Activated naive CD4-positive, alpha-beta T cell treated with anti-CD3 and anti-CD28 coated beads for 36 hours (primary cell): Measurements from ENCODE around the gene ZNF343. TPM values are rescaled to one million over a fixed set of nuclear protein-coding genes. Genes with fewer than 3 reads are reported as not detected.
A peak's percentile ranks its signal among the peaks of the same experiment; 100 is the strongest.
"Not testable (repeated sequence)": the region's sequence is repeated elsewhere in the genome, so short reads cannot be mapped to it uniquely, and the experiment has no call there.

Experiments
- CTCF ChIA-PET: fragments of 350-600 bp; sonication (Branson Sonifier 250); formaldehyde crosslinking; loops from one replicate; lab custom pipeline; 2021; ENCODE audit warnings: antibody characterized with exemption; lab: Charles Lee
- DNase-seq: peaks from one replicate; pipeline ENCODE4 v3.0.0-alpha.2; 2020
- H3K27ac Mint-ChIP-seq: one replicate; pipeline ENCODE4 v1.8.0; 2021; ENCODE audit warnings: mild to moderate bottlenecking, mixed read lengths
- H3K27me3 Mint-ChIP-seq: one replicate; pipeline ENCODE4 v1.8.0; 2021; ENCODE audit warnings: low read depth, mixed read lengths
- H3K36me3 Mint-ChIP-seq: one replicate; pipeline ENCODE4 v1.8.0; 2021; ENCODE audit warnings: low read depth, mixed read lengths
- H3K4me1 Mint-ChIP-seq: one replicate; pipeline ENCODE4 v1.8.0; 2021; ENCODE audit warnings: low read depth, mixed read lengths
- H3K4me3 Mint-ChIP-seq: one replicate; pipeline ENCODE4 v1.8.0; 2021; ENCODE audit warnings: mild to moderate bottlenecking, moderate library complexity, mixed read lengths
- H3K9me3 Mint-ChIP-seq: one replicate; pipeline ENCODE4 v1.8.0; 2021; ENCODE audit warnings: mixed read lengths
- intact Hi-C: fragments of 100-400 bp; cut with micrococcal nuclease; formaldehyde crosslinking; loops from one replicate; pipeline ENCODE4 v1.15.1; 2023
- total RNA-seq, 2 experiments: library from RNA; stranded (reverse); gene quantifications; one replicate each; pipeline ENCODE4 v1.2.3, GENCODE V29; 2021

Gene ZNF343
- total RNA-seq, 2 experiments from 2014 or later: 5.3 to 5.7 TPM

DNA sequence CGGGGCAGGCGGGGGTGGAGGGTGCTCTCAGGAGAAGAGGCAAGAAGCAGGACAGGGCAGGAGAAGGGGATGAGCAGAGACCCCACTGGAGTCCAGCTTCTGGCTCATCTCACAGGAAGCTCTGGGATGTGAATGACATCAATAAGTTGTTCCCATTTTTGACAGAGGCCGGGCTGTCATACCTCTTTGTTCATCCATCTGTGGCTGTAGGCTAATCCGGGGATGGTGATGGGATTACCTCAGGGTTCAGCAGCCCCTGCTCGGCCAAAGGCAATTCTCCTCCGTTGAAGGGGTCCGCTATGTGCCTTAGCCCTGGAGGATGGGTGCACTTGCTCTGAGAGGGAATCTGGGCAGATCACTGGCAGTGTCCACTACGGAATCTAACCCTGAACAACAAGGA is 24.4 kb upstream of the ZNF343 start:
- intact Hi-C loops: no loop called here
- H3K36me3 Mint-ChIP-seq: no peaks in the 10 kb centered on the region
- no peak overlapping the region for H3K4me3 Mint-ChIP-seq
- H3K9me3 Mint-ChIP-seq: no peaks in the 10 kb centered on the region
- no peak for DNase-seq
- peaks cover 6% of the 10 kb centered on the region for H3K4me1 Mint-ChIP-seq
- peaks cover 5% of the 10 kb centered on the region for H3K27me3 Mint-ChIP-seq
- H3K27ac Mint-ChIP-seq: no peak overlapping the region
- CTCF ChIA-PET: no interaction called here

DNA sequence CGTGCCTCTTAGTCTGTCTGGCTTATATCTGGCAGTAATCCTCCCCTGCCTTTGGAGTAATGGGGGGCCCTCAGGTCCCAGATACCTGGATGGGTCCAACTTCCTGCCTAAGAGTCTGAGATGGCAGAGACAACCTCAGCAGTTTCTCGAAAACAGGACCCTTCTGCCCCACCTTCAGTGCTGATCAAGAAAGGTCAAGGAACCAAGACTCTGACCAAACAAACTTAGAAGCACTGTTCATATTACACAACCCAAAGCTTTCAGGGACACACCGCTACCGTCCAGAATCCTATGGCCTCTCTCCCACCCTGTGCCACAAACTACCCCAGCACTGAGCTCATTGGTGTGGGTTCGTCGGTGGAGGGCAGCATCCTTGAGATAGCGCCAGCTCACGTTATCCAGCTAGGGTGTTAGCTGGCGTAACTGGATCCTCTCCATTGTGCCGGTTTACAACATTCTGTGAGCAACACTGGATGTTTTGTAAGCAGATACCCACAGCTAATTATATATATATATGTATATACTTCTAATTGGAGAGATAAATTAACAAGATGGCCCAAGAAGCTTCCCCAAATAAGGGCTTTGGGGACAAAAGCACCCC is 20.1 kb upstream of the ZNF343 start:
- Mint-ChIP-seq H3K27ac (no peak overlapping the region), H3K27me3 (no peaks in the 10 kb centered on the region), H3K9me3 (no peaks in the 10 kb centered on the region), H3K4me1 (peaks cover 11% of the 10 kb centered on the region), H3K36me3 (no peaks in the 10 kb centered on the region), H3K4me3 (no peak overlapping the region)
- CTCF ChIA-PET: interaction anchor here (0.8 to 2.3 kb wide), 4 partner anchors 8 to 472 kb away, joined by 3 to 8 read pairs (median 4); no protein-coding TSS in a partner anchor
- intact Hi-C loops: no loop called here
- no peak for DNase-seq

DNA sequence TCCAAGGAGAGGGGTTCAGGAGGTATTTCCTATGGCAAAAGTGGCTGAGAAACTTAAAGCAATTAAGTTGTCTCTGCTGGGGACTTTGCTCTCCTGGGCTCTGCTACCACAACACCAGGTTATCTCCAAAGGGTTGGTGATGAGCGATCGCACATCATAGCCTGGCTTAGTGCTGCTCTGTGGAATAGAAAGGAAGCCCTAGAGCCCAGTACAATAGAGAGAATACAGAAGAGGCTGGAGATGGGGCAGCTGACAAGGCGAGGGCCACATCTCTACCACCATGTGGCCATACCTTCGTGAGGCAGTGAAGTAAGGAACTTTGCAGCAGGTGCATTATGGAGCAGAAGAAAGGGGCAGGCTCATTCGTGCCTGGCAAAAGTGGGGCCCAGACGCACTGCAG is 19.0 kb upstream of the ZNF343 start:
- H3K9me3 Mint-ChIP-seq: no peaks in the 10 kb centered on the region
- H3K27ac Mint-ChIP-seq: no peak overlapping the region
- H3K36me3 Mint-ChIP-seq: no peaks in the 10 kb centered on the region
- intact Hi-C loops: no loop called here
- peaks cover 11% of the 10 kb centered on the region for H3K4me1 Mint-ChIP-seq
- no peak overlapping the region for H3K4me3 Mint-ChIP-seq
- CTCF ChIA-PET: no interaction called here
- H3K27me3 Mint-ChIP-seq: no peaks in the 10 kb centered on the region
- DNase-seq: no peak

DNA sequence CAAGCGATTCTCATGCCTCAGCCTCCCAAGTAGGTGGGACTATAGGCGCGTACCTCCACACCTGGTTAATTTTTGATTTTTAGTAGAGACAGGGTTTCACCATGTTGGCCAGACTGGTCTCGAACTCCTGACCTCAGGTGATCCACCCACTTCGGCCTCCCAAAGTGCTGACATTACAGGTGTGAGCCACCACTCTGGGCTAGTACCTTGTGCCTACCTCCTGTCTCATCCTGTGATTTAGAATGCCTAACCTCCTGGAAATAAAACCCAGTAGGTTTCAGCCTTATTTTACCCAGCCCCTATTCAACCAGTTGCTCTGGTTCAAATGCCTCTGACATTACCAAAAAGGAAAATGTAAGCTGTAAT is 17.5 kb upstream of the ZNF343 start:
- intact Hi-C loops, H3K36me3 Mint-ChIP-seq, H3K27ac Mint-ChIP-seq, H3K4me3 Mint-ChIP-seq, DNase-seq, H3K27me3 Mint-ChIP-seq, CTCF ChIA-PET, H3K9me3 Mint-ChIP-seq: not testable (repeated sequence)
- peaks cover 11% of the 10 kb centered on the region for H3K4me1 Mint-ChIP-seq

DNA sequence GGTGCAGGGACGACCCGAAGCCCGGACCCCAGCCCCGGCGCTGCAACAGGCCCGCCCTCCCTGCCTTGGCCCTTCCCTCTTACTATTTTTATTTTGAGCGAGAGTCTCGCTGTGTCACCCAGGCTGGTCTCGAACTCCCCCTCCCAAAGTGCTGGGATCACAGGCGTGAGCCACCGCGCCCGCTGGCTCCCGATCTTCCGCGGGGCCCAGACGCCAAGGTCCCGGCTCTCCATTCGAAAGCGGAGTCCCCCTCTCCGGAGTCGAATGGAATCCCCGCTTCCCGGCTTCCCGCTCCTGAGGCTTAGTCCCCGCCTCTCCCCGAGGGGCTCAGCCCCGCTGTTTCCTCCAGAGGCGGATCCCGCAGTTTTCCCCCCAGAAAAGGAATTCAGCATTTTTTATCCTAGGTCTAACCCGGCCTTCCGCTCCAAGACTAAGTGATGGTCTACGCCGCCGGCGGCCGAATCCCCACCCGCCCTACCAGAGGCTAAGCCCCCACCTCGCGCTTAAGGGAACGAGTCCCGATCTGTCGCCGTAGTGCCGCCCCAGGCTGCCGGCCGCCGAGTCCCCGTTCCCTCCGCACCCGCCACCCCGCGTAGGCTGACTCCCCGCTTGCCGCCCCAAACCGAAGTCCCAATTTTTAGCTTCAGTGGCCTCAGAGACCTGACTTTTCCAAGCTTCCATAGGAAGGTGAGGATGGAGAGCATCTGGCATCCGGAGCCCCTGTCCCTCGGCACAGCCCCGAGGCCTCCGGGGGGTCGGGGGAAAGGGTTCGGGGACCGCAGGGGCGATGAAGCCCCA is 16.2 kb upstream of the ZNF343 start:
- Mint-ChIP-seq H3K27ac (peak overlapping the region; percentile 82), H3K36me3 (no peaks in the 10 kb centered on the region), H3K4me1 (peaks cover 6% of the 10 kb centered on the region), H3K9me3 (no peaks in the 10 kb centered on the region), H3K4me3 (peak overlapping the region; percentile 86), H3K27me3 (no peaks in the 10 kb centered on the region)
- intact Hi-C loops: loop anchor here (1.0 kb wide), 2 partner anchors 55 to 123 kb away; partner anchors contain the start of gene SNRPB
- peak; percentile 41 for DNase-seq
- CTCF ChIA-PET: interaction anchor here (0.8 to 6.1 kb wide), 6 partner anchors 14 to 143 kb away, joined by 3 to 74 read pairs (median 4); partner anchors contain the start of genes SNRPB and ZNF343

DNA sequence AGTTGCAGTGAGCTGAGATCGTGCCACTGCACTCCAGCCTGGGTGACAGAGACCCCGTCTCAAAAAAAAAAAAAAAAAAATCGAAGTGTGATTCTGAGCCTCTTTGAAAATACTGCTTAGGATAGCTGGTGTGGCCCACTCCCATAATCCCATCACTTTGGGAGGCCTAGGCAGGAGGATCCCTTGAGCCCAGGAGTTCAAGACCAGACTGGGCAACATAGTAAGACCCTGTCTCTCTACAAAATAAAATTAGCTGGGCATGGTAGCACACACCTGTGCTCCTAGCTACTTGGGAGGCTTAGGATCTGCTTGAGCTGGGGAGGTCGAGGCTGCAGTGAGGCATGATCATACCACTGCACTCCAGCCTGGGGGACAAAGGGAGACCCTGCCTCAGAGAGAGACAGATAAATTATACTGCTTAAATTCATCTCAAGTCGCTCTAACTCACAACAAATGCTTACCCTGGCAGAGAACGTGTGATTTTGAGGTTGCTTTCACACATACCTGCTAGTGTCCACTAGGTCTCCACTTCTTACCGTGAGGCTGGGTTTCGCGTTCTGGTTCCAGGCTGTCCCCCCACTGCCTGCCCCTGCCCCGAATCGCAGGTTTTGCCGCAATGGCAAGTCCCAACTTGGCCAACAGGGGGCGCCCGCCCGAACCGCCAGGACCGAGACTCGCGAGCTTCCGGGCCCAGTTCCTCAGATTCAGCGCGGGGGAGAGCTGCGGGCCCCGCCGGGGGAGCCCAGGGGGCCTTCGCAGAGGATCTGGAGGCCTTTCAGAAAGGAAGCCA is 15.4 kb upstream of the ZNF343 start:
- Mint-ChIP-seq H3K4me3 (peak overlapping the region; percentile 86), H3K9me3 (no peaks in the 10 kb centered on the region), H3K27ac (no peak overlapping the region), H3K4me1 (peaks cover 5% of the 10 kb centered on the region), H3K27me3 (no peaks in the 10 kb centered on the region), H3K36me3 (no peaks in the 10 kb centered on the region)
- CTCF ChIA-PET: interaction anchor here (0.6 to 6.1 kb wide), 10 partner anchors 13 to 622 kb away, joined by 3 to 74 read pairs (median 4); partner anchors contain the start of genes SNRPB and ZNF343
- intact Hi-C loops: loop anchor here (1.0 kb wide), 2 partner anchors 54 to 124 kb away; partner anchors contain the start of gene SNRPB
- DNase-seq: peak; percentile 94

DNA sequence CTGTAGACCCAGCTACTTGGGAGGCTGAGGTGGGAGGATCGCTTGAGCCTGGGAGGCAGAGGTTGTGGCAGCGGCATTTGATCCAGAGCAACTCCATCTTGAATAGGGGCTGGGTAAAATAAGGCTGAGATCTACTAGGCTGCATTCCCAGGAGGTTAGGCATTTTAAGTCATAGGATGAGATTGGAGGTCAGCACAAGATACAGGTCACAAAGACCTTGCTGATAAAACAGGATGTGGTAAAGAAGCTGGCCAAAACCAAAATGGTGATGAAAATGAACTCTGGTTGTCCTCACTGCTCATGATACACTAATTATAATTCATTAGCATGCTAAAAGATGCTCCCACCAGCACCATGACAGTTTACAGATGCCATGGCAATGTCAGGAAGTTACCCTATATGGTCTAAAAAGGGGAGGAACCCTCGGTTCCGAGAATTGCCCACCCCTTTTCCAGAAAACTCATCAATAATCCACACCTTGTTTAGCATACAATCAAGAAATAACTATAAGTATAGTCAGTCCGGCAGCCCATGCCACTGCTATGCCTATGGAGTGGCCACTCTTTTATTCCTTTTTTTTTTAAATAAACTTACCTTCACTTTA is 14.2 kb upstream of the ZNF343 start:
- H3K27me3 Mint-ChIP-seq, H3K4me3 Mint-ChIP-seq, DNase-seq, H3K9me3 Mint-ChIP-seq, intact Hi-C loops, H3K27ac Mint-ChIP-seq, H3K4me1 Mint-ChIP-seq, H3K36me3 Mint-ChIP-seq: not testable (repeated sequence)
- CTCF ChIA-PET: interaction anchor here (0.6 to 6.1 kb wide), 26 partner anchors 12 to 878 kb away, joined by 3 to 74 read pairs (median 5); partner anchors contain the start of genes SNRPB and ZNF343

DNA sequence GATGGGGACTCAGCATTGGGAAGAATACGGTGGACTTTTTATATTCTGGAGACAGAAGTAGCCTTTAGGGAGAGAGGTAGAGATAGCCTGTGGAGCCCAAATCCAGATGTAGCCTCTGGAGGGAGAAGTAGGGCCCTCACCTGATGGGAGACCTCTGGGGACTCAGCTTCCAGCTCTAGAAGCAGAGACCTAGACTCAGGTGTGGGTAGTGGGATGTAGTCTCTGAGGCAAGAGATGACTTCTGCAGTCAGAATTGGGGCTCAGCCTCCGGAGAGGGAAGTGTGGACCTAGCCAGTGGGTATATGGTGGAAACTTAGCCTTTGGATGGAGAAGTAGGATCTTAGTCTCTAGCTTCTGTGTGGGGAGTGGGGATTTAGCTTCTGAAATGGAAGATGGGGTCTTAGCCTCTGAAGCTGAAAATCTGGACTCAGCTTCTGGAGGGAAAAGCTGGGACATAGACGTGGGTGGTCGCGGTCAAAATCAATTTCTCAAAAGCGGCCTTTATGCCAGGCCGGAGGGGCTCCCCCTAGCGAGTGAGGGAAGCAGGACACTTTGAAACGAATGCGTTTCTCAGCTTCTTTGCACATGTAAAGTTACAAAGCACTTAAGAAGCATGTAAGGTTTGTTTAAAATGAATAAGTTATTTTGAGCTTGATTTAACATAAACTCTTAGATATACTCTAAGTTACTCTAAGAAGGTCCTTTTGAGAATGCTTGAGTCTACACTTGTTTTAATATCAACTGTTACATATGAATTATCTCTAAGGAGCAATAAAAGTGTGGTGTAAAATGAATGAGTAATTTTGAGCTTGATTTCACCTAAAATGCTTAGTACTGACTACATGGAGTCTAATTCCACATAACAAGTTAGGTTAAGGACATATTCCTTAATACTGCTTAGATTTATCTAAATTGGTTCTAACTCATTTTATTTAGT is 12.9 kb upstream of the ZNF343 start:
- Mint-ChIP-seq H3K9me3 (no peaks in the 10 kb centered on the region), H3K4me3 (no peak overlapping the region), H3K27ac (no peak overlapping the region), H3K36me3 (no peaks in the 10 kb centered on the region), H3K4me1 (peaks cover 5% of the 10 kb centered on the region), H3K27me3 (no peaks in the 10 kb centered on the region)
- DNase-seq: peak; percentile 67
- intact Hi-C loops: loop anchor here (1.0 kb wide), 1 partner anchor 13 kb away; the partner anchor contains the start of gene ZNF343
- CTCF ChIA-PET: interaction anchor here (0.5 to 6.1 kb wide), 41 partner anchors 8 to 523 kb away, joined by 3 to 74 read pairs (median 5); partner anchors contain the start of genes NOP56, SNRPB, STK35 and ZNF343

DNA sequence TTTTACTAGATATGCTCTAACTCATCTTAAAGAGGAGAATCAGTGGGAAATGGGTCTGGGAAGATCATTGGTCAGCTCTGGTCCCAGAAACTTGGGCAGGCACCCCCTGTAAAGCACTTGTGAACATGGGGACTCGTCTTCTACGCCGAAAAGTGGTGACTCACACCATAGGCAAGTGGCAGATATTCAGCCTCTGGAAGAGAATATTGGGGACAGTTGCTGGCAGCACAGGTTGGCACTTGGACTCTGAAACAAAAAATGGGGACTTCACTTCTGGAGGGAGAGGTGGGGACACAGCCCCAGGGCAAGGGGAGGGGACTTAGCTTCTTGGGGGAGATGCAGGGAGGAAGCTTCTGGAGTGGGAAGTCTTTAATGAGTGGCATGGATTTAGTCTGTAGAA is 11.9 kb upstream of the ZNF343 start:
- H3K27ac Mint-ChIP-seq: no peak overlapping the region
- peaks cover 5% of the 10 kb centered on the region for H3K4me1 Mint-ChIP-seq
- DNase-seq: no peak
- intact Hi-C loops: loop anchor here (1.0 kb wide), 1 partner anchor 12 kb away; the partner anchor contains the start of gene ZNF343
- H3K27me3 Mint-ChIP-seq: no peaks in the 10 kb centered on the region
- H3K4me3 Mint-ChIP-seq: no peak overlapping the region
- CTCF ChIA-PET: interaction anchor here (0.9 to 6.1 kb wide), 9 partner anchors 9 to 313 kb away, joined by 3 to 74 read pairs (median 6); partner anchors contain the start of gene ZNF343
- no peaks in the 10 kb centered on the region for H3K9me3 Mint-ChIP-seq
- H3K36me3 Mint-ChIP-seq: no peaks in the 10 kb centered on the region

DNA sequence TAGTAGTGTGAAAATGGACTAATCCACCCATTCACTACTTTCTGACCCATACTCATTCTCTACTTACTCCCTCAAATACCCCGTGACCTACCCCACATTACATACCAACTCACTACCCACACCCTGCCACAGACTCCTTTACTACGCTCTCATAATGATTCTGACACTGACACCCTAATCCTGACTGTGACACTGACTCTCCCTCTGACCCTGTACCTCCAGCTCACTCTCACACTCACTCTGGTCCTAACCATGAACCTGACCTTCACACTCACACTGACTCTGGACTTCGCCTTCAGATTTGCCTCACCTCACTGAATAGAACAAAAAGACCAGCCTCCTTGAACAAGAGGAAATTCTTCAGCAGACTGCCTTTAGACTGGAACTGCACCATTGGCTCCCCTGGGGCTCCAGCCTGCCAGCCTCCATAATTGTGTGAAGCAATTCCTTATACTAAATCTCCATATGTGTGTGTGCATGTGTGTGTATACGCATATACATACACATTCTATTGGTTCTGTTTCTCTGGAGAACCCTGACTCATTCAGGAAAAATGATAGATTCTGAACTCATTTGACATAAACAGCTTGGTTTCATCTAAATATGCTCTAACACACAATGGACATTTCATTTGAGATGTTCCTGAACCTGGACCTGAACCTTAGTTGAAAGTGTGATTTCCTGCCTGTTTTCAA is 10.5 kb upstream of the ZNF343 start:
- Mint-ChIP-seq H3K9me3 (no peaks in the 10 kb centered on the region), H3K36me3 (no peaks in the 10 kb centered on the region), H3K4me1 (peaks cover 2% of the 10 kb centered on the region), H3K27me3 (no peaks in the 10 kb centered on the region), H3K27ac (no peak overlapping the region), H3K4me3 (no peak overlapping the region)
- DNase-seq: no peak
- intact Hi-C loops: no loop called here
- CTCF ChIA-PET: interaction anchor here (1.2 to 6.1 kb wide), 5 partner anchors 8 to 126 kb away, joined by 3 to 74 read pairs (median 8); partner anchors contain the start of gene ZNF343
